Retinal pigment epithelial cell (primary cell): ENCODE measurements around the gene ADAMTSL3.

ENCODE experiments used
- DNase-seq: peaks from one replicate; pipeline ENCODE4 v3.0.0-alpha.2; 2010; ENCODE audit warnings: low read depth
- H3K4me3 ChIP-seq: 2 replicates; pipeline ENCODE4 v1.5.1; 2011; ENCODE audit warnings: mild to moderate bottlenecking, low read length, control low read depth, moderate library complexity
- CTCF ChIP-seq: conservative IDR thresholded peaks from 2 replicates; pipeline ENCODE4 v1.5.1; 2011; ENCODE audit warnings: low read depth, low read length, control low read depth, inconsistent platforms

The ADAMTSL3 gene

GRCh38 chr15:83978588-83978987, 324.7 kb downstream of the ADAMTSL3 start:
- no peak for TF ChIP-seq CTCF
- no peak overlapping the region for H3K4me3 ChIP-seq
- no peak for DNase-seq

- DNase-seq: no peak
- H3K4me3 ChIP-seq: no peak overlapping the region
- no peak for TF ChIP-seq CTCF
Observed at GRCh38 chr15:83980637-83981036, 326.7 kb downstream of the ADAMTSL3 start.

- no peak for TF ChIP-seq CTCF
- DNase-seq: no peak
- no peak overlapping the region for H3K4me3 ChIP-seq
Observed at GRCh38 chr15:83982748-83983147, 328.8 kb downstream of the ADAMTSL3 start.

GRCh38 chr15:83983634-83984458, 329.9 kb downstream of the ADAMTSL3 start:
- no peak for TF ChIP-seq CTCF
- DNase-seq: no peak
- H3K4me3 ChIP-seq: no peak overlapping the region

- TF ChIP-seq CTCF: no peak
Observed at GRCh38 chr15:83984601-83985000, 330.7 kb downstream of the ADAMTSL3 start.

GRCh38 chr15:83991163-83991562, 337.2 kb downstream of the ADAMTSL3 start:
- DNase-seq: no peak
- TF ChIP-seq CTCF: no peak
- no peak overlapping the region for H3K4me3 ChIP-seq

More at GRCh38 chr15:83984601-83985000, 330.7 kb downstream of the ADAMTSL3 start:
- H3K4me3 ChIP-seq: no peak overlapping the region
- no peak for DNase-seq
